Nephron (organoid): ENCODE results near the gene C19orf18.
A peak's percentile ranks its signal among the peaks of the same experiment; 100 is the strongest.
"Not testable (repeated sequence)": the region's sequence is repeated elsewhere in the genome, so short reads cannot be mapped to it uniquely, and the experiment has no call there.

Experiments
- H3K27ac Mint-ChIP-seq, 3 experiments: 2 replicates each; pipeline ENCODE4 v1.8.0; 2020; ENCODE audit warnings: mixed read lengths in 3 of 3, mild to moderate bottlenecking in 2 of 3, moderate library complexity in 1 of 3
- H3K27me3 Mint-ChIP-seq: 2 replicates; pipeline ENCODE4 v1.8.0; 2021; ENCODE audit warnings: low read depth, mild to moderate bottlenecking, moderate library complexity, mixed read lengths
- H3K36me3 Mint-ChIP-seq: 2 replicates; pipeline ENCODE4 v1.8.0; 2020; ENCODE audit warnings: low read depth, mixed read lengths
- H3K4me1 Mint-ChIP-seq: 2 replicates; pipeline ENCODE4 v1.8.0; 2020; ENCODE audit warnings: mixed read lengths
- H3K4me3 Mint-ChIP-seq, 3 experiments: 2 replicates each; pipeline ENCODE4 v1.8.0; 2020; ENCODE audit warnings: mild to moderate bottlenecking in 3 of 3, mixed read lengths in 3 of 3, moderate library complexity in 2 of 3
- H3K9me3 Mint-ChIP-seq: 2 replicates; pipeline ENCODE4 v1.8.0; 2020; ENCODE audit warnings: mixed read lengths
- TF ChIP-seq, protein P1 (sequence below), 3 experiments: fragments of 200-600 bp; sonication (generic); IDR thresholded peaks; one replicate each; pipeline ENCODE4 v1.5.0; 2021; ENCODE audit warnings: antibody characterized with exemption in 3 of 3; ENCODE audit not compliant: unreplicated experiment in 3 of 3

The C19orf18 gene

DNA sequence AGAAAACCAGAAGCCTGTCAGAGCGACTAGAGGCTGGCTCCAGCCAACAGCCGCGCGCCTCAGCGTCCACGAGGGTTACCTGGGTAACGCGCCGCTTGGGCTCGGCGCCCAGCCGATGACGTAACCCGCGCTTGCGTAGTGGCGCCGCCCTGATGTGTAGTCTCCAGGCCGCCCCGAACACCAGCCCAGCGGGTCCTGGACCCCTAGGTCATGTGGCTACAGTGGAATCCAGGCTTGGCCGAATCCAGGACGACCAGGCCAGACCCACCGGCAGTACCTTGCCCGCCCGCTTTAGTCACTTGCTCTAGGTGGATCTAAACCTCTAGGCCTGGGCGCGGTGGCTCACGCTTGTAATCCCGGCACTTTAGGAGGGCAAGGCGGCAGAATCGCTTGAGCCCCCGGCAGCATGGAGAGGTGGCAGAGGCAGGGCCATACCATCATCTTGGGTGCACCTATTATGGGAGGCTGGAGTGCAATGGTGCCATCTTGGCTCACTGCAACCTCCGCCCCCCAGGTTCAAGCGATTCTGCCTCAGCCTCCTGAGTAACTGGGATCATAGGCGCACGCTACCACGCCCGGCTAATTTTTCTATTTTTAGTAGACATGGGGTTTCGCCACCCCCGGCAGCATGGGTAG, 35.5 kb upstream of the C19orf18 start:
- peaks cover 84% of the 10 kb centered on the region for H3K36me3 Mint-ChIP-seq
- H3K27me3 Mint-ChIP-seq, result no peaks in the 10 kb centered on the region
- H3K9me3 Mint-ChIP-seq, result peaks cover 79% of the 10 kb centered on the region
- H3K4me3 Mint-ChIP-seq, result no peak overlapping the region
- TF ChIP-seq, protein P1, sequence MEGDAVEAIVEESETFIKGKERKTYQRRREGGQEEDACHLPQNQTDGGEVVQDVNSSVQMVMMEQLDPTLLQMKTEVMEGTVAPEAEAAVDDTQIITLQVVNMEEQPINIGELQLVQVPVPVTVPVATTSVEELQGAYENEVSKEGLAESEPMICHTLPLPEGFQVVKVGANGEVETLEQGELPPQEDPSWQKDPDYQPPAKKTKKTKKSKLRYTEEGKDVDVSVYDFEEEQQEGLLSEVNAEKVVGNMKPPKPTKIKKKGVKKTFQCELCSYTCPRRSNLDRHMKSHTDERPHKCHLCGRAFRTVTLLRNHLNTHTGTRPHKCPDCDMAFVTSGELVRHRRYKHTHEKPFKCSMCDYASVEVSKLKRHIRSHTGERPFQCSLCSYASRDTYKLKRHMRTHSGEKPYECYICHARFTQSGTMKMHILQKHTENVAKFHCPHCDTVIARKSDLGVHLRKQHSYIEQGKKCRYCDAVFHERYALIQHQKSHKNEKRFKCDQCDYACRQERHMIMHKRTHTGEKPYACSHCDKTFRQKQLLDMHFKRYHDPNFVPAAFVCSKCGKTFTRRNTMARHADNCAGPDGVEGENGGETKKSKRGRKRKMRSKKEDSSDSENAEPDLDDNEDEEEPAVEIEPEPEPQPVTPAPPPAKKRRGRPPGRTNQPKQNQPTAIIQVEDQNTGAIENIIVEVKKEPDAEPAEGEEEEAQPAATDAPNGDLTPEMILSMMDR (IDR thresholded peaks at IDR 0.05; ENCODE audit: unreplicated experiment in 3 of 3), result no peak
- peaks cover under 1% of the 10 kb centered on the region for H3K4me1 Mint-ChIP-seq
- no peak overlapping the region for H3K27ac Mint-ChIP-seq

DNA sequence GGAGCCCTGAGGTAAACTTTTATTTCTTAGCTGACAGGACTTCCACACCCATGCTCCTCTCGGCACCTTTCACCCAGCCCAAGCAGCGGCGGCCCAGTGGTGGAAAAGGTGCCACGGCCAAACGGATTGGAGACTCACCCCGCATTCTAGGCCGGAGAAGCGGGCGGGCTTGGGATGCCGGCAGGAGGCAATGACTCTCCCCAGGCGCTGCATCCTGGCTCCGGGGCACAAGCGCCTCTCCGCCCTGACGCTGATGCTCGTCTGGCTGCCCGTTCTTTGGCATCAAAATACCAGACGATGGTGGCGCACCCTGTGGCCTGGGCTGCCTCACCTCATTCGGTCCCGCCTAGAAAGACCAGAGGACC, 34.9 kb upstream of the C19orf18 start:
- no peak overlapping the region for H3K27ac Mint-ChIP-seq
- H3K4me1 Mint-ChIP-seq, result peaks cover 4% of the 10 kb centered on the region
- no peaks in the 10 kb centered on the region for H3K27me3 Mint-ChIP-seq
- TF ChIP-seq, protein P1 (IDR thresholded peaks at IDR 0.05; ENCODE audit: unreplicated experiment in 3 of 3), result no peak
- H3K4me3 Mint-ChIP-seq, result no peak overlapping the region
- H3K9me3 Mint-ChIP-seq, result peaks cover 79% of the 10 kb centered on the region
- H3K36me3 Mint-ChIP-seq, result peaks cover 89% of the 10 kb centered on the region

DNA sequence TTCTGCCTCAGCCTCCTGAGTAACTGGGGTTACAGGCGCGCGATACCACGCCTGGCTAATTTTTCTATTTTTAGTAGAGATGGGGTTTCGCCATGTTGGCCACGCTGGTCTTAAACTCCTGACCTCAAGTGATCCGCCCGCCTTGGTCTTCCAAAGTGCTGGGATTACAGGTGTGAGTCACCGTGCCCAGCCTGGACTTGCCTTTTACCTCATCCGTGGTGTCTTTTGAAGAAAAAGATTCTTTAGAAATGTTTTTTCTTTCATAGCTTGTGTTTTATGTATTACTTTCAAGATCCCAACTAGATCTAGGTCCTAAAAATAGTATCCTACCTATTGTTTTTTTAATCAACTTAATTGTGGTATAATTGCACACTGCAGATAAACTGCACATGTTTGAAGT, 34.5 kb upstream of the C19orf18 start:
- not testable (repeated sequence) for H3K4me3 Mint-ChIP-seq, H3K27ac Mint-ChIP-seq, H3K4me1 Mint-ChIP-seq, H3K27me3 Mint-ChIP-seq
- Mint-ChIP-seq H3K36me3 (peaks cover 93% of the 10 kb centered on the region), H3K9me3 (peaks cover 80% of the 10 kb centered on the region)

DNA sequence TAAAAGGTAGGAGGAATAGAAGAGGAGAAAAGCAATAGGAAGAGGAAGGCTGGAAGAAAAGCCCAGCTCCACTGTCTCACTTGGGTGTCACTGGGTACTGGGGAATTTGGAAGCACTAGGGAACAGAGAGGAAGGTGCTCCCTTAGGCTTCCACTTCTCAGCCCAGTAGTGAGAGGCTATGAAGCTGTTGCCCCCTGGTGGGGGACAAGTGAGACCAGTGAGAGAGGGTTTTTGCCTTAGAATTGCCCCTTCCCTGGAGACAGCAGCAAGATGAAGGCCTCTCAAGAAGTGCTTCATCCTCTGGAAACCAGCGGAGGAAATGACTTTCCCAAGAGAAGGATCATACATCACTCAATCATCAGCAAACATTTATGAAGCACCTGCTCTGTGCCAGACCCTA, 33.0 kb upstream of the C19orf18 start:
- peaks cover 90% of the 10 kb centered on the region for H3K36me3 Mint-ChIP-seq
- no peak overlapping the region for H3K4me3 Mint-ChIP-seq
- H3K9me3 Mint-ChIP-seq, result peaks cover 75% of the 10 kb centered on the region
- TF ChIP-seq, protein P1 (IDR thresholded peaks at IDR 0.05; ENCODE audit: unreplicated experiment in 3 of 3), result no peak
- no peaks in the 10 kb centered on the region for H3K27me3 Mint-ChIP-seq
- no peak overlapping the region for H3K27ac Mint-ChIP-seq
- H3K4me1 Mint-ChIP-seq, result peaks cover 4% of the 10 kb centered on the region

DNA sequence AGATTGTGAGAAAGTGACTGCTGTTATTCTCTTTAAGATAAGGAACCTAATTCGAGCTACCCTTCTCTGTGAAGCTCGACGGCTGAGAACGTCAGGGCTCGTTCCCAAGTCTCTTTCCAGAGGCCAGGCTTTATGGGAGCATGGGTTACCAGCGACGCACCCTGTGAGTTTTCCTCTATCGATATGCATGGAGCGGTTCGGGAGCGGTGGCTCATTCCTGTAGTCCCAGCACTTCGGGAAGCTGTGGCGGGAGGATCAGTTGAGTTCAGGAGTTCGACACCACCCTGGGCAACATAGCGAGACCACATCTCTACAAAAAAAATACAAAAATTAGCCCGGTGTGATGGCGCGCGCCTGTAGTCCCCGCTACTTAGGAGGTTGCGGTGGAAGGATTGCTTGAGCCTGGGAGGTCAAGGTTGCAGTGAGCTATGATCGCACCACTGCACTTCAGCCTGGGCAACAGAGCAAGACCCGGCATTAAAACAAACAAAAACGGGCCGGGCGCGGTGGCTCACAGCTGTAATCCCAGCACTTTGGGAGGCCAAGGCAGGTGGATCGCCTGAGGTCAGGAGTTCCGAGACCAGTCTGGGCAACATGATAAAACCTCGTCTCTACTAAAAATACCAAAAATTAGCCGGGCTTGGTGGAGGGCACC, 29.0 kb upstream of the C19orf18 start:
- H3K27ac Mint-ChIP-seq, result peak overlapping the region in 2 of 3 experiments; percentile 82 to 97
- peaks cover 96% of the 10 kb centered on the region for H3K36me3 Mint-ChIP-seq
- peaks cover 11% of the 10 kb centered on the region for H3K4me1 Mint-ChIP-seq
- TF ChIP-seq, protein P1 (IDR thresholded peaks at IDR 0.05; ENCODE audit: unreplicated experiment in 3 of 3), result no peak
- peaks cover 4% of the 10 kb centered on the region for H3K27me3 Mint-ChIP-seq
- peak overlapping the region; percentile 79 to 93 (median 85) for H3K4me3 Mint-ChIP-seq
- peaks cover 84% of the 10 kb centered on the region for H3K9me3 Mint-ChIP-seq

DNA sequence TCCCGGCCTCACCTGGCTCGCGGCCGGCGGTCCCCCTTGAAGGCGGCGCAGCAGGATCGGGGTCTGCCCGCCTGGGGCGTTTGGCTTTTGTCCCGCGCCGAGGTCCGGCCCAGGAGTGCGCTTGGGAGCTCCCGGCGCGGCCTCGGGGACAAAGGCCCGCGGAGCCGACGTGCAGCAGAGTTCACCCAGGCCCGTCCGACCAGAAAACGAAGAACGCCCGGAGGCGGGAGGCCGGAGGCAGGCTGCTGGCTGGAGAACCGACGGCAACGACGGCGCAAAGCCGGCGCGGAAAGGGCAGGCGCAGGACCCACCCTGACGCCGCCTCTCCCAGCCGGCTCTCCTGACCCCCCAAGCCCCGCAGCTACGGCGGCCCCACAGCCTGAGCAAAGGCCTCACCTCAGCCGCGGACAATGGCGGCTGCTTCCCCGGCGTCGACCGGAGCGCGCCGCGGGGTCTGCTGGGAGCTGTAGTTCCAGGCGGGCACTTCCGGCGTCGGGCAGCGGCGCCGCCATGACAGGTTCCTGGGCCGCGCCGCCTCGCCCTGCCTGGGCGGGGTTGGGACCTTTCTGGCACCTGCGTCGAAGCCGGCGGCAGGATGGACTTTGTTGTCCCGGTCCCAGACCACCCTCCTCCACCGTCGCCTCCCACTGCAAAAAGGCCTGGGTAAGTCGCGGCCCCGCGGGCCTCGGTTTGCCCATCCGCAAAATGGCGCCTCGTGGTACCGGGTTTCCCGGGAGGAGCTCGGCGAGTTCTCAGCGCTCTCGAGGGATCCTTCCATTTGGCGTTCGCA, 28.2 kb upstream of the C19orf18 start, which contains the start of gene ZNF606:
Gene ZNF606 (minus strand): TSS at position 437 of the 790 bp plus-strand sequence. CDS start 1,501 bp downstream, outside the sequence.
- H3K27me3 Mint-ChIP-seq, result peaks cover 4% of the 10 kb centered on the region
- peaks cover 86% of the 10 kb centered on the region for H3K9me3 Mint-ChIP-seq
- peaks cover 11% of the 10 kb centered on the region for H3K4me1 Mint-ChIP-seq
- H3K4me3 Mint-ChIP-seq, result peak within 1 kb of the TSS; percentile 79 to 93 (median 85)
- TF ChIP-seq, protein P1 (IDR thresholded peaks at IDR 0.05; ENCODE audit: unreplicated experiment in 3 of 3), result no peak
- peak within 1 kb of the TSS; percentile 91 to 97 (median 95) for H3K27ac Mint-ChIP-seq
- H3K36me3 Mint-ChIP-seq, result peaks cover 96% of the 10 kb centered on the region
